Neutrophil (primary cell): Measurements from ENCODE around the gene VTI1A.

Experiments used
- H3K27ac ChIP-seq: fragments of 200-600 bp; sonication (generic); 2 replicates; pipeline ENCODE4 v1.5.1; 2016; ENCODE audit warnings: mild to moderate bottlenecking, moderate library complexity
- H3K27me3 ChIP-seq: fragments of 200-600 bp; sonication (generic); 2 replicates; pipeline ENCODE4 v1.6.0; 2016; ENCODE audit warnings: mild to moderate bottlenecking
- H3K36me3 ChIP-seq: fragments of 200-600 bp; sonication (generic); 2 replicates; pipeline ENCODE4 v1.5.1; 2017
- H3K4me1 ChIP-seq, 2 experiments: fragments of 200-600 bp in 1 of 2; sonication (generic) in 1 of 2; 1 replicate in 1 of 2; 2 replicates in 1 of 2; pipeline versions ENCODE4 v1.5.1 to v1.6.1; 2013 to 2016; ENCODE audit warnings: low read depth in 1 of 2, low read length in 1 of 2, mild to moderate bottlenecking in 1 of 2, moderate library complexity in 1 of 2; ENCODE audit not compliant: control insufficient read depth in 1 of 2, insufficient read depth in 1 of 2
- H3K4me3 ChIP-seq, 2 experiments: fragments of 200-600 bp in 1 of 2; sonication (generic) in 1 of 2; 1 replicate in 1 of 2; 2 replicates in 1 of 2; pipeline ENCODE4 v1.5.1; 2013 to 2016; ENCODE audit warnings: low read depth in 1 of 2, low read length in 1 of 2, mild to moderate bottlenecking in 1 of 2, moderate library complexity in 1 of 2
- H3K9me3 ChIP-seq: fragments of 200-600 bp; sonication (generic); 2 replicates; pipeline ENCODE4 v1.5.1; 2016
- TF ChIP-seq, protein P1 (sequence below): fragments of 200-600 bp; sonication (generic); IDR thresholded peaks from 2 replicates; pipeline ENCODE4 v1.5.1; 2016; ENCODE audit warnings: antibody characterized with exemption

VTI1A gene

DNA sequence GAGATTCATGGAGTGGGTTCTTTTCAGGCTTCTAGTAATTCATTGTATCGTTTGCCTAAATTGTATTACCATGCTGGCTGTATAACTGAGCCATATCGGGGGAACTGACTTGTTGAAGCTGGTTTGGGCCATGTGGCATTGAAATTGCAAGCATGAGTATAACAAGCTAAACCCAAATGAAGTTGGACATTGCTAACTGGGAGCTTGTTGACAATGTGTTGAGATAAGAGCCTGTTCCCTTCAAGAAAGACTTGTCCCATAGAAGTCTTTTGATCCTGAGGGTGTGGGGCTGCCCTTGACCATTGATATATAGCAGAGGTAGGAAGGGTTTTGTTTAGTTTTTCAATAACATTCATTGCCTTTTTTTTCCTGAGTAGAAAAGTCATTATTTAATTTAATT, 156.0 kb downstream of the VTI1A start:
- Histone ChIP-seq H3K9me3 (no peaks in the 10 kb centered on the region), H3K27ac (no peak overlapping the region), H3K4me3 (no peak overlapping the region), H3K36me3 (no peaks in the 10 kb centered on the region), H3K4me1 (no peaks in the 10 kb centered on the region), H3K27me3 (no peaks in the 10 kb centered on the region)
- TF ChIP-seq, protein P1, sequence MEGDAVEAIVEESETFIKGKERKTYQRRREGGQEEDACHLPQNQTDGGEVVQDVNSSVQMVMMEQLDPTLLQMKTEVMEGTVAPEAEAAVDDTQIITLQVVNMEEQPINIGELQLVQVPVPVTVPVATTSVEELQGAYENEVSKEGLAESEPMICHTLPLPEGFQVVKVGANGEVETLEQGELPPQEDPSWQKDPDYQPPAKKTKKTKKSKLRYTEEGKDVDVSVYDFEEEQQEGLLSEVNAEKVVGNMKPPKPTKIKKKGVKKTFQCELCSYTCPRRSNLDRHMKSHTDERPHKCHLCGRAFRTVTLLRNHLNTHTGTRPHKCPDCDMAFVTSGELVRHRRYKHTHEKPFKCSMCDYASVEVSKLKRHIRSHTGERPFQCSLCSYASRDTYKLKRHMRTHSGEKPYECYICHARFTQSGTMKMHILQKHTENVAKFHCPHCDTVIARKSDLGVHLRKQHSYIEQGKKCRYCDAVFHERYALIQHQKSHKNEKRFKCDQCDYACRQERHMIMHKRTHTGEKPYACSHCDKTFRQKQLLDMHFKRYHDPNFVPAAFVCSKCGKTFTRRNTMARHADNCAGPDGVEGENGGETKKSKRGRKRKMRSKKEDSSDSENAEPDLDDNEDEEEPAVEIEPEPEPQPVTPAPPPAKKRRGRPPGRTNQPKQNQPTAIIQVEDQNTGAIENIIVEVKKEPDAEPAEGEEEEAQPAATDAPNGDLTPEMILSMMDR: no peak

DNA sequence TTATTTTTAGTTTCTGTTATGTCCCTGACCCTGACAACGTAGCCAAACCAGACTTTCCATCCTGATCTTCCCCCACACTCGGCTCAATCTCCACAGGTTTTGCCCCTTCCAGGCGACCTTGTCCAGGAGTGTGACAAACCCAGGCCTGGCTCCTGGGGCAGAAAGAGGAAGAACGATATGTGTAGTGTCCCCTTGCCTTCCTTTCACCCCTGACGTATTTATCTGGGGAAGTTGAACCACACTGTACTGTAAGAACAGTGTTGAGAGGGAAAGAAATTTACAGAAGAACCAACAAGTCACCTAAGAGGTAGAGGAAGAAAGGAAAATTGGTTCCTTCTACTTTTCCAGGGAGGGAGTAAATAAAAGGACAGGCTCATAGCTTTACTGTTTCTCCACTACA, 158.0 kb downstream of the VTI1A start:
- H3K4me1 ChIP-seq: no peaks in the 10 kb centered on the region
- H3K4me3 ChIP-seq: no peak overlapping the region
- TF ChIP-seq, protein P1: no peak
- no peaks in the 10 kb centered on the region for H3K36me3 ChIP-seq
- no peaks in the 10 kb centered on the region for H3K9me3 ChIP-seq
- no peaks in the 10 kb centered on the region for H3K27me3 ChIP-seq
- H3K27ac ChIP-seq: no peak overlapping the region

DNA sequence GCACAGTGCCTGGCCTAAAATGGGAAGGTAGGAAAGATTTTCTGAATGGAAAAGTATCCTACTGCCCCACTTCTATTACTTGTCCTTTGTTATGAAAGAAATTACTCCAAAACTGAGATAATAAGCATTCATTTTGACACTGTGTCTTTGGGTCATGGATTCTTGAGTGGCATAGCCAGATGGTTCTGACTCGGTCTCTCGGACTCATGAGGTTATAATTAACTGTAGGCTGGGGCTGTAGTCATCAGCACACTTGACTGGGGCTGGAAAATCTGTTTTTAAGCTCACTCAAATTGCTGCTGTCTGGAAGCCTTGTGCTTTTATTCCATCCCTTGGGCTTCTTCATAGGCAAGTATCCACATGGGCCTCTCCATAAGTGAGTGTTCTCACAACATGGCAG, 160.5 kb downstream of the VTI1A start:
- Histone ChIP-seq H3K4me3 (no peak overlapping the region), H3K4me1 (no peaks in the 10 kb centered on the region), H3K27me3 (no peaks in the 10 kb centered on the region), H3K27ac (no peak overlapping the region), H3K9me3 (no peaks in the 10 kb centered on the region), H3K36me3 (no peaks in the 10 kb centered on the region)
- TF ChIP-seq, protein P1: no peak

DNA sequence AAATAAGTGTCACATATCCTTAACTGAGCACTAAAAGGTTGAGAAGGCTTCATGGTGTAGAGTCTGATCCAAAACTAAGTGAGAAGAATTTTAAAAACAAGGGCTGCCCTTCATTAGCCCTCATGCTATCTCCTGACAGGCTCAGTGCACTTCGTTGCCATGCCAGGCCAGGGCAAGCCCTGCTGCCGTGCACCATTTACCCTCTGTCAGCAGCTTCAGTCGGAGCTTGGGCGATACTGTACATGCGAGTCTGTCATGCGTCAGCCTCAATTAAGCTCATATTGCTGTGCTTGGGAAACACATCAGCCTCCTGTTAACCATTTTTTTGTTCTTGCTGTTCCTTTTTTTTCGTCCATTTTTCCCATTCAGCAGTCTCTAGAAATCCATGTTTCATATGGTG, 166.6 kb downstream of the VTI1A start:
- Histone ChIP-seq H3K27me3 (no peaks in the 10 kb centered on the region), H3K4me1 (no peaks in the 10 kb centered on the region), H3K36me3 (no peaks in the 10 kb centered on the region), H3K4me3 (no peak overlapping the region), H3K27ac (no peak overlapping the region), H3K9me3 (no peaks in the 10 kb centered on the region)
- TF ChIP-seq, protein P1: no peak

DNA sequence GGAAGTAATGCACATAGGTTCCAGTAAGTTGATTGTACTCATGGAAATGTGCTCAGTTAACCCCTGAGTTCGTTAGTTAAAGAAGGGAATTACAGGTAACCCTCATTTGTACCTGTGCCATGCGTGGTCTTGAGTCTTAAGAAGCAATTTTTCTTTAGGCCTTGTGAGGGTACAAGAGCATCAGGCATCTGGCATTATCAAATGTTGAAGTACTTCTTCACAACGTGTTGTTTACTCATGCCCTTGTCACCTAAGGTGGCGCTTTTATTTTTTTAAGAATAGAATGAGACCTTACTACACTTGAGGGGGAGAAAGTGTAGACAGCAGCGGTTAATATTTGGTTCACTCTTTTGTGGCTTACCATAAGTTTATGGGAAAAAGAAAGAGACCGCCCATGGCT, 167.1 kb downstream of the VTI1A start:
- Histone ChIP-seq H3K36me3 (no peaks in the 10 kb centered on the region), H3K9me3 (no peaks in the 10 kb centered on the region), H3K4me3 (no peak overlapping the region), H3K4me1 (no peaks in the 10 kb centered on the region), H3K27me3 (no peaks in the 10 kb centered on the region), H3K27ac (no peak overlapping the region)
- TF ChIP-seq, protein P1: no peak

DNA sequence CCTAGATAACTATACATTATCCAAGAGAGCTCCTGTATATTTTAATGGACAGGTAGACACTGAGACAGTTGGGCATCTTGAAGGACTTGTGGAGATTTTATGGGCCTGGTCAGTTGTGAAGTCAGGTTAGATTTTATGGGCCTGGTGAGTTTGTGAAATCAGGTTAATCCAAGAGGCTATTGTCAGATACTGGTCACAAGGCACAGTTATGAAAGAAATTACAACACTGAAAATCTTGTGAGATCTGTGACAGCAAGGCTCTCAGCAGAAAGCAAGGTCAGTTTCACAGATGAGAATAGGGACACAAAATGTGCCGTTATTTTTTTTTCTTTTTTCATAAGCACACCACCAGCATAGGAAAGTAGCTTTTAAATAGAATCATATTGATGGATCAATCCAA, 167.6 kb downstream of the VTI1A start:
- no peaks in the 10 kb centered on the region for H3K27me3 ChIP-seq
- no peaks in the 10 kb centered on the region for H3K36me3 ChIP-seq
- TF ChIP-seq, protein P1: no peak
- no peaks in the 10 kb centered on the region for H3K9me3 ChIP-seq
- no peak overlapping the region for H3K27ac ChIP-seq
- no peaks in the 10 kb centered on the region for H3K4me1 ChIP-seq
- no peak overlapping the region for H3K4me3 ChIP-seq
